DMS114 treated with DMSO at 0.1 percent for 48 hours (cell line): ENCODE measurements around the gene RAD51B.
"Not testable (repeated sequence)": the region's sequence is repeated elsewhere in the genome, so short reads cannot be mapped to it uniquely, and the experiment has no call there.

Source experiments
- DNase-seq: peaks from one replicate; lab custom pipeline; 2025; ENCODE audit not compliant: unreplicated experiment; lab: John Stamatoyannopoulos, UW

The RAD51B gene

DNA sequence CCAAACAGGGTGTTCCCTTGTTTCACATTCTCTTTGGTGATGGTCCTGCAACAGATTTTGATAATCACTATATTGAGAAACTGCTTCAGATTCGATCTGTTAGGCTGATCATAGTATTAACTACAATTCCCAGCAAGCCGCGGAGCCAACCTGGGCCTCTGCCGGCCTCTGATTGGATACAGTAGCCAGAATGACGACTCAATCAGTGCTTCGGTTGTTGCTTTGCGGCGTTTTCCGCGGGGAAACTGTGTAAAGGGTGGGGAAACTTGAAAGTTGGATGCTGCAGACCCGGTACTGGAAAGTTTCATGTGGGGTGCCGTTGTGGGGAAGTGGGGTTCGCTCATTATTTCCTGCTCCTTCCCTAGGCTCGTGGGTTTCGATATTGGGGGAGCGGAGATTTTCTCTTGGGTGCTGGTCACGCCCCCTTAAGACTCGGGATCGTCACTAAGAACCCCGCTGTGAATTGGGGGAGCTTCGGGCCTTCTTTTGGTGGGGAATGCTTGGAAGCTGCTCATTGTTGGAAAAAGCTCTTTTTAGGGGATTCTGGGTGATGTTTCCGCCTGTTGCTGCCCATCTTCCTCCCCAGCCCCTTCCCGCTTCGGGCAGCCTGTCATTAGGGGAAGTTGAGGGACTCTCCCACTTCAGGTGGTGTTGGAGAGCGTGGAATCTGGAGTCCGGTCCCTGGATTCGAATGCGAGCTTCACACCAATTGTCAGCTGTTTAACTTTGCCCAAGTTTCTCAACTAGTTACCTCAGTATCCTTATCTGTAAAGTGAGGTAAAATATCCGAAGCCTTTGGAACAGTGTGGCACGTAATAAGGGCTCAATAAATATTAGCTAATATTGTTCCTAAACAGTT, at the start of gene RAD51B:
Gene RAD51B, plus strand, starts transcription at position 217 of the 859 bp plus-strand sequence.
- peak; percentile 81 for DNase-seq

DNA sequence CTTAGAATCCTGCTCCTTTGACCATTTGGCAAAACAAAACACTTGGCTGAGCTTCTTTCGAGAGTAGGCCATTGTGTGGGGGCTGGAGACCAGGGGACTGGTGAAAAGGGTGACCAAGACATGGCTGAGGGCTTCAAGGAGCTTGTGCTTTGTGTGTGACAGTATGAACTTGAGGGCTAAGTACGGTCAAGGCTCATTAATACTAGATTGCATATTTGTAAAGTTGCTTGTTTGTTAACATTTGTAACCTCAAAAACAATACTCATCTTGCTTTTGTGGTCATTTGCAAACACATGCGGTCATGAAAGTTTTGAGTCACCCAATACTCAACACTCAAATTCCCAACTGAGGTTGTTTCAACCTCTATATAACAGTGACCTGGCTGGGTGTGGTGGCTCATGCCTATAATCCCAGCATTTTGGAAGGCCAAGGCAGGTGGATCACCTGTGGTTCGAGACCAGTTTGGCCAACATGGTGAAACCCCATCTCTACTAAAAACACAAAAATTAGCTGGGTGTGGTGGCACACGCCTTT, 45.7 kb upstream of the RAD51B start:
- DNase-seq: no peak

DNA sequence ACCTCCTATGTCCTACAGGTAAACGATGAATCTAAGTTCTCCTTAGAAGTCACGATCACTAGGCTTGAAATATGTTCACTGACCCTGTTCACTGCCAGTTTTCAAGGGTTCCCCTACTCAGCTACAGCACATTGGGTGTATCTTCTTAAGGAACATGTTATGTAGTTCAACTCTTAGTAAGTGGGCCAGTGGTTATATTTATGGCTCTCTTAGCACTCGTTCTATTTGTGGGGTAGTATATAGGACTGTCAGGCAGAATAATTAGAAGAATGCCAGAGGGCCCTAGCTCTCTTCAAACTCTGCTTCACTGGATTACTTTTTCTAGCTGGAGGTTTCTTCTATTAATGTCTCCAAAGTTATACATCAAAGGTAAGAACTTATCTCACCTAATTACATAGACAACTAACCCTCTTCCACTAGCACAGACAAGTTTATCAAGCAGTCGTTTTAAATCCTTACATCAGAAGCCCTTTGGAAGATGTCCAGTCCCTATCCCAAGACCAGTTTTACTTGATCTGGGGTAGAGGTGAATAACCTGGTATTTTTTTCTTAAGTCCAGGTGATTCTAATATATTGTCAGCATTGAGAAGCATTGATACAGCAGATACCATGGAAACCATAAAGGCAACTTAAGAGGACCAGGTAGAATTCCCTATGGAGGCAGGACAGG, 42.8 kb upstream of the RAD51B start:
- DNase-seq: no peak

DNA sequence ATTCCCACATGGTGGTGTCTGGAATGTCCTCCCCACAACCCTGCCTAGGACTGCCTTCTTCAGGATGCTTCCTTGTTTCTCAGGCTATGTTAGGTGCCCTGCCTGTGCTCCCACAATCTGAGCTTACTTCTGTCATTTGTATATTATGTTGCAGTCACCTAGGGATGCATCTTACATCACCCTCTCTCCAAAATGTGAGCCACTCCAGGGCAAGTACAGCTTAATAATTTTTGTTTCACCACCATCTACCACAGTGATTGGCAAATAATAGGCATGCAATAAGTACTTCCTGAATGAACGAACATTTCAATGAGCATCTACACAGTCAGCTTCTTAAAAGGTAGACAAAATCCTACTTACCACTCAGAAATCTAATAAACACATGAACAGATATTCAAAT, 40.8 kb upstream of the RAD51B start:
- DNase-seq: no peak

DNA sequence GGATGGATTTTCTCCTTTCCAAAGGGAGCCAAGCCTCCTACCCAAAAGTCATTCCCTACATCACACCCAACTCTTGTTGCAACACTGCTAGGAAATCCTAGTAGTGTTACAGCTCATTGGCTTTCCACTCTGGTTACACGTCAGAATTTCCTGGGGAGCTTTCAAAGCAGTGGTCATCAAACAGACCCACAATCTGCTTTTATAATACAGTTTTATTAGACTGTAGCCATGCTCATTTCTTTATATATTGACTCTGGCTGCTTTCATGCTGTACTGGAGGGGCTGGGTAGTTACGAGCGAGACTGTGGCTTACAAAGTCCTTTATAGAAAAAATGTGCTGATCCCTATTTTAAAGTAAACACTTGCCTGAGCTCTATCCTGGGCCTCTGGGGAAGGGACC, 37.5 kb upstream of the RAD51B start:
- DNase-seq: no peak

DNA sequence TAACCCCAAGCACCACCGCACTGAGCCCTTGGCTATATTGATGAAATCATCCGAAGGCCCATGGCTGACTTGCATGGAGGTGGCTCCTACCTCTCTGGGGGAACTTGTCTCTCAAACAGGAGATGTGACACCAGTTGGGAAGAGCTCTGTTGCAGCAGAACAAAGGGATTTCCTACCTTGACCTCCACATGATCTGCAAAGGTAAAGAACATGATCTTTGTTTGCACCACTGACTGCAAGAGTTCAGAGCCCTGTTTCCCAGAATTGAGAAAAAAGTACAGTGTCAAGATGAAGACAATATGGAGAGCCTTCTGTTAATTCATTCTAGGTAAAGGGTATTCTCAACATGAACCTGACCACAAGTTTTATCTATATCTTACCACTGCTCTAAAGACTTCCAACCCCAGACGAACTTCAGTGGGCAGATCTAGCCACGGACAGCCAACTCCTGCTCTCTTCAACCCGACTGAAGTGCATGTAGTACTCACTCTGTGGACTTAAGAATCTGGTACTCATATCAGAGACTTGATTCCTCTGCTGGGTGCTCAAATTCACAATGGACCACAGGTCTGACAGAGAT, 35.2 kb upstream of the RAD51B start:
- no peak for DNase-seq

DNA sequence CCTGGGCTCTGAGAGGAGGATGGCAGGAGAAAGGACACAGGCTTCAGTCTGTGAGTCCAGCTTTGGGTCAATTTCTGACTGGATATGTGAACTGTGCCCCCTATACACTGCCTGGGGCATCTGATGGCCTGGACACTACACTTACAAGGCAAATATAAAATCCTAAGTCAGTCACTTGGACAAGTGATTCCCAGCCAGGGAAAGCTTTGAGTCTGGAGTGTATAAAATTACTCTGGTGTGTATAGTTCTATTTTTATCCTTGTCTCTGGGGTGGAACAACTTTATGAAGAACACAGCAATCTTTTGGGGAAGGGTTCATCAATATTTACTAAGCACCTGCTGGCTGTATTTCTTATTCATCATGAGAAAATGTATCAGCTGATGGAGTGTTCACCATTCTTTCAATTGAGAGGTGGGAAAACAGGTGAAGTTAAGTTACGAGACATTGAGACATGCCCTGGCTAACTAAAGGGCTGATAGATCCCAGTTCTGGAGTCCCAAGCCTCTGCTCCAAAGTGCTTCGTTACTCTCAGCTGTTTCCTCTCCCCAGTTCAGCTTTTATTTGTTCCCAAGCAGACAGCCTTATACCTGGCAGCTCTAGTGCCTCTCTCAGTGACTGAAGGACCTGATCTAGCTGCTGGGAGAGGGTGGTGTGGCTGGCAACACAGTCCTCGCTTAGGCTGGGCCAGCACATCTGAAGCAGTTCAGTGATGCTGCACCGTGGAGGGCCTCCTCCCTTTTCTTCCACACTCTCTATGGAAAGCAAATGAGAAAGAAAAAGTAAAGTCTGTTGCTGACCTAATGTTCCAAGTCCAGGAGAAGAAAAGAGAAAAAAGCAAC, 34.1 kb upstream of the RAD51B start:
- no peak for DNase-seq

DNA sequence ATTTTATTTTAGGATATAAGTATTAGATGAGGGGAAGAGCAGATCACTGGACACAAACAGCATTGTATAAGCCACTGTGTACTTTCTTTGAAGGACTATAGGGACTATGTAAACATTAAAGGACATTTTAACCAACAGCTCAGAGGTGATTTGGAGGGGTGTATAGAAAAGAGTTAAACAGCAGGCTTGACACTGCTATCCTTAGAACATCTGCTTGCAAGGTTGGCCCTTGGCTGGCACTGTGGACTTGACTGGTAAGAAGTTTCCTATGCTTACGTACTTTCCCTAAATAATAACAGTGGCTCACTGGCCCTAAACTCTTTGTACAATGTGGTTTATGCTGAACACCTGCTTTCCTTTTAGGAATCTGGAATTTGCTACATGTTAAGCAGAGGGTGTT, 31.9 kb upstream of the RAD51B start:
- DNase-seq: no peak

DNA sequence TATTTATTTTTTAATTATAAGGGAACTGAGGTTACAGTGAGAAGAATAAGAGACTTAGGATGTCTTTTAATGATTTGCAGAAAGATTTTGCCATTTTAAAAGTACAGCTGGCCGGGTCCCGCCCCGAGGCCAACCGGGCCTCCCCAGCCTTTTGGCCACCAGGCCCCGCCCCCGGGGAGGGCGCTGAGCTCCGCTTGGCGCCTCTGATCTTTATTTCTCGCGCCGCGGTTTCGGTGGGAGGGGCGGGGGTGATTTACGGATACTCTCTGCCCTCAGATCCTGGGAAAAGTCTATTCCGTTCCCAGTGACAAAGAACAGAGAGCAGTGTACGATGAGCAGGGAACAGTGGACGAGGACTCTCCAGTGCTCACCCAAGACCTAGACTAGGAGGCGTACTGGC, 20.8 kb upstream of the RAD51B start:
- no peak for DNase-seq

DNA sequence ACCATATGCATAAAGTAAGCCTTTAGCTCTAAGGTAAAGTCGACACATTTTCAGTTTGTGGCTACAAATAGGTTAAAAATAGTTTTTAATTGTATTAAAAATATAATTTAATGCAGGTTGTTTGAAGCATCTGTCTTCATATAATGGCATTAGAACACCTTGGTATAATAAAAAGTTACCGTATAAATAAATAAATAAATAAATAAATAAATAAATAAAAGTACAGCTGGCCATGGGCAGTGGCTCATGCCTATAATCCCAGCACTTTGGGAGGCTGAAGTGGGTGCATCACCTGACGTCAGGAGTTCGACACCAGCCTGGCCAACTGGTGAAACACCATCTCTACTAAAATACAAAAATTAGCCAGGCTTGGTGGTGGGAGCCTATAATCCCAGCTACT, 18.8 kb upstream of the RAD51B start:
- no peak for DNase-seq

DNA sequence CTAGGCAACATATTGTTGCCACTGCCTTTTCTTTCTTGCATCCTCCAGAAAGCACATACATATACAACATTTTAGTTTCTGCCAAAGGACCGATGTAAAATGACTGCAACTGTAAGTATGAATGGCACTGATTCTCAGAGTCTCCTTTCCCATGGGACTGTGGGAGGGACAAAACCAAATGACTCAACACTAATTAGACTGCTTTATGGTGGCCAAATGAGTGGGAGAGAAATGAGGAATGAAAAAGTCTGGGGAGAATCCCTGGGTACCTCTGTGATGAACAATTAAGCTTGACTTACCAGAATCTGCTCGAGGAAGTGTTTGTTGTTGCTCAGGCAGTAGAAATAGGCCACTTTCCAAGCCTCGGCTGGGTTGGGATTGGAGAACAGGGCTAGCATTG, 13.3 kb upstream of the RAD51B start:
- no peak for DNase-seq

DNA sequence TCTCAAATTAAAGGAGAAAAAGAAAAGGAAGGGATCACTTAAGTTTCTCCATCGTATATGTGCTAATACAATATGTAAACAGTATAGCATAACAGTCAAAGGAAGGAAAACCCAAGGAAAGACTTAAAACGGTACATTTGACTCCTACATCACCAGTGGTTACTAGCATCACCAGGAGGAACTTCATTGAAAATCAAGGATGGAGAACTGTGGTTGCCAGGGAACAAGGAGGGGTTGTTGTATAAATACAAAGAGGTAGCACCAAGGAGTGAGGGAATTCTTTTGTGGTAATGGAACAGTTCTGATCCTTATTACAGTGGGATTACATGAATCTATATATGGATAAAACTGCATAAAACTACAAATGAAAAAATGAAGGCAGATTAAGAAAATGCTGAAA, 4.8 kb upstream of the RAD51B start:
- DNase-seq: no peak

DNA sequence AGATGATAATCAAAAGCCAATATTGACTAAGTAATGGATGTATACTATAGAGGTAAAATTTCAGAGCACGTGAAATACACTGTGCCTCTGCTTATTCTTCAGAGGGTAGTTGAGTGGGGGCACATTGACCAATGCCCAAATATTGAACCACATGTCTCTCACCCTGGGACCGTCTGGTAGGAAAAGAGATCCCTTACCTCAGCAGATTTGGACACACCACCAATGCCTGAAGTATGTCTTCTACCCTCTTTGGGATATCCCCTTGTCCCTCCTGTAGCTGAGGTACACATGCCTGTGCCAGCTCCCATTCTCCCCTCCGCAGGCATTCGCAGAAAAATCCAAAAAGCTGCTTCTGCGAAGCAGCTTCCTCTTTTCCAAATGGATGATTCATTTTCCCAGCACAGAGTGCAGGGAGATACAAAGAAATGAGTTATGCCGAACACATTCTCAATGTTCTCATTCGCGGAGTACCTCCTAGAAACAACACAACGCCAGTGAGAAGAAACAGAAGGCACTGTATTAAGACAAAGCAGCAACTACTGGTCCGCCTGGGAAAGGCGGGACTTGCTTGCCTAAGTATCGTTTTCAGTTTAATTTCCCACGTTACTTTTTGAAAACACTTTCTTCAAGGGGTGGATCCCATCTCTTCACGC, 3.9 kb upstream of the RAD51B start:
- no peak for DNase-seq

DNA sequence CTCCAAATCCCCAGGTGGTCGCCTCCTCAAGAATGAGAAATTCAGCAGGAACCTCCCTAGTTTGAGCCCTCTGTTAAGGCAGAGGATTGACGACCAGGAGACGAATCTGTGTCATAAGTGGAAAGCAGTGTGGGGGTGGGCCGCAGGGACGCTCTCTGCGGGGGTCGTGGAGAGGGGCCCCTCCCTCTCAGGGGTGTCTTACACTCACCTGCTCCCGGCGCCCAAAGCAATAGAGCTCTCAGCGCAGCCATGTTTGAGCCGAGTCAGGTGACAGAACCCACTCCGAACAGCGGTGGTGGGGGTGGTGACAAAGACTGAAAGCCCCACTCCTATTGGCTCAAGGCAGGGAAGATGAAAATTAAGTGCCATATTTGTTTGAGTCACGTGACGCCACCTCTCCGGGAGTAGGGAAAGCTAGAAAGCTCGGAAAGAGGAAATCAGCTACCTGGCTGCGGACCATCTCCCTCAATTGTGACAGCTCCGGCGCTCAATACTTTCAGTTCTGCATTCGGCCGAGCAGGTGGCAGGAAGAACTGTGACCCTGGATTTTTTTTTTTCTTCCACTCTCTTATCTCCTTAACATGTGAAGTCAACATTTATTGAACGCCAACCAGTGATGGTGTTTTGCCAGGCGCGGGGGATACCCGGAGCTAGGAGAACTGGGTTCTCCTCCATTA, 3.1 kb upstream of the RAD51B start, which contains the start of gene ZFYVE26:
Gene ZFYVE26, minus strand, starts transcription at position 265 of the 677 bp plus-strand sequence. CDS start 627 bp downstream, outside the sequence.
- peak; percentile 92 for DNase-seq

DNA sequence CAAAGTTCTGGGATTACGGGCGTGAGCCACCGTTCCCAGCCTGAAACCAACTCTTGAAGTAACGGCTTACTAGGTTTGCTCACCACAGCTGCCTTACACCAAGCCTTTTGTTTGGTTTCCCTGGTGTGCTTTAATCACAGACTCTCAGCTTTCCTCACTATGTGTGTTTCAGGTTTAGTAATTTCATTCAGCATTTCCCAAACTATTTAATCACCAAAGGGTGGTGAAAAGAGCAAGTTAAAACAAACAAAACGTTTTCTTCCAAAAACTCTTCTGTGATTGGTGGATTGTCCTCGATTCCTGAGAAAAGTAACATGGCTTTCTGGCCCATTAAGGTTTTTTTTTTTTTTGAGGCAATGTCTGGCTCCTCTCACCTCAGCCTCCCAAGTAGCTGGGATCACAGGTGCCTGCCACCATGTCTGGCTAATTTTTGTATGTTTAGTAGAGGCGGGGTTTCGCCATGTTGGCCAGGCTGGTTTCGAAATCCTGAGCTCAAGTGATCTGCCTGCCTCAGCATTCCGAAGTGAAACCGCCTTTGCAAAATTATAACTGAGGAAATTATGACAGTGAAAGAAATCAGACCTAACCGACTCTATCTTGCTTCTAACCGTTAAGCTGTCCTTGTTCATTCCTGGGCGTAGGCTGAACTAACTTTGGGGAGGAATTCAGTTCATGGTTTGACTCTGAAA, 1.7 kb upstream of the RAD51B start:
- no peak for DNase-seq

DNA sequence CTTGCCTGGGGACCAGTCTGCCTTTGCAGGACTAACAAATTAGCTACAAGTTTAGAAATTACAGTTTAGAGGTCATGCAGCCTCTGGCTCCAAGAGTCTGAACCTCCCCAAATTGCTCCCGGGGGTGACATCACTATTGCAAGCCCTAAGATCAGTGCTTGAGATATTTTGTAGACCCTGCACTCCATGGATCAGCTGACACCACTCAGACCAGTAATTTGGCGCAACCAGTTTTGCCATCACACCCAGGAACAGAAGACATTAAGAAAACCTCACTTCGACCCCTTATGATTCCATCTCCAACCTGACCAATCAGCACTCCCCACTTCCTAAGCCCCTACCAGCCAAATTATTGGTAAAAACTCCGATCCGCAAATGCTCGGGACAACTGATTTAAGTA, 1.1 kb upstream of the RAD51B start:
- not testable (repeated sequence) for DNase-seq

DNA sequence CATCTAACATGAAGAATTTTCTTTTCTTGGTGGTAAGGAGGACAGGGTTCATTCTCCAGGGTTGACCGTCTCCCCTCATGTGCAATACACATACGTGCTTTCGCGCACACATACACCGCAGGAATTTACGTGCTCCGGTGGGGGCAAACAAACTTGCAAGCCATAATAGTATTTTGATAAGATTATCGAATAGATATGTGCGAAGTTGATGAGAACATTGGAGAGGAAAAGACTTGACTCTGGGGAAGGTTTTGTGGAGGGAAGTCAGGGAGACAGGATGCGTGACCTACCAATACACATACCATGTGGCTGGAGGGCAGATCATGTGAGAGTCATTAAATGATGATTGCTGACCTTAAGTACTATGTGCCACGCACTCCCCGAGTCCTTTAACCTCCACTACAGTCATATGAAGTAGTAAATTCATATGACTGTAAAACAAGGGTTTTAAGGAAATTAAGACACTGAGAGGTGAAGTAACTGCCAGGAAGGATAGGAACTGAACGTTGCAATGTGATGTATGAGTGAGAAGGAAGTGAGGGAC, 921 bp downstream of the RAD51B start:
- DNase-seq: peak; percentile 8

DNA sequence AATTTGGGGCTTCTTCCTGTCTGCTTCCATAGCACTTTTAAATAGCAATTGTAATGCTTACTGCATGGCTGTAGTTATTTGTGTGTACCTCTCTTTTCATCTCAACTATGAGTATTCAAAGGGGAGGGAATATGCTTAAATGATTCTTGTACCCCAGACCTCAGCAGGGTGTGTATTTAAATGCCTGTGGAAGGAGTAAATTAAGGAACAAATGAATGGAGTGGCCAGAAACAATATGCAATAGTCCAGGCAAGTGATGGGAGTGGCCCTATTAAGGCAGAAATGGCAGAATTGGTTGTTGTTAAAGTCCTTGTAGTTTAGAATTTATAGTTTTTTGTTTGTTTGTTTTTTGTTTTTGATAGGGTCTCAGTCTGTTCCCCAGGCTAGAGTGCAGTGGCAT, 1.5 kb downstream of the RAD51B start:
- DNase-seq: no peak

DNA sequence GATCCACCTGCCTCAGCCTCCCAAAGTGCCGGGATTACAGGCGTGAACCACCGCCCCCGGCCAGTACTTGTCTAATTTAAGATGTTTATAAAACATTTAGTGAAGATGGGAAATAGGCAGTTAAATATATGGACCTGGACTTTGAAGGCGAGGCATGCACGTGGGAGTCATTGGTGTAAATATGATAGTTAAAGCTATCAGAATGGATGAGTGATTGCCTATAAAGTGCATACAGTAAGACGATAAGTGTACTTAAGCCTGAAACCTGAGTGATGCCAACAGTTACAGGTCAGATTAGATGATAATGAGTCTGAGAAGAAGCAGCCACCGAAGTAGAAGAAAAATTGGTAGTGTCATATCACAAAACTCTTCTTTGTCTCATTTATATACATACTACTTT, 11.5 kb downstream of the RAD51B start:
- no peak for DNase-seq
